HEK293 (cell line): ENCODE data around the gene ZNF608.

Experiments used
- BCL11A ChIP-seq: fragments of 450-650 bp; formaldehyde crosslinking; IDR thresholded peaks from 2 replicates; pipeline ENCODE4 v1.5.1; 2016; ENCODE audit warnings: low read depth, missing biosample characterization, missing genetic modification characterization
- FEZF1 ChIP-seq: fragments of 450-650 bp; formaldehyde crosslinking; IDR thresholded peaks from 2 replicates; pipeline ENCODE4 v1.5.1; 2016; ENCODE audit warnings: missing biosample characterization, missing genetic modification characterization
- HOXD13 ChIP-seq: sonication (generic); formaldehyde crosslinking; IDR thresholded peaks from 2 replicates; pipeline ENCODE4 v1.8.0; 2022; ENCODE audit warnings: missing genetic modification reagents, borderline replicate concordance
- IKZF3 ChIP-seq: fragments of 450-650 bp; IDR thresholded peaks from 2 replicates; pipeline ENCODE4 v1.5.0; 2018; ENCODE audit warnings: missing biosample characterization, mild to moderate bottlenecking, missing genetic modification characterization, moderate library complexity
- KLF1 ChIP-seq: fragments of 450-650 bp; formaldehyde crosslinking; IDR thresholded peaks from 2 replicates; pipeline ENCODE4 v1.5.1; 2016; ENCODE audit warnings: missing biosample characterization, missing genetic modification characterization
- RBAK ChIP-seq: fragments of 450-650 bp; formaldehyde crosslinking; IDR thresholded peaks from 2 replicates; pipeline ENCODE4 v1.5.1; 2016; ENCODE audit warnings: missing biosample characterization, missing genetic modification characterization
- SETDB1 ChIP-seq: IDR thresholded peaks from one replicate; pipeline ENCODE4 v1.6.1; 2017; ENCODE audit warnings: mild to moderate bottlenecking, low read length, moderate library complexity, mixed read lengths; ENCODE audit not compliant: insufficient read length
- SP7 ChIP-seq: fragments of 450-650 bp; formaldehyde crosslinking; IDR thresholded peaks from 2 replicates; pipeline ENCODE4 v1.5.1; 2016; ENCODE audit warnings: missing biosample characterization, missing genetic modification characterization
- TCF7L2 ChIP-seq: IDR thresholded peaks from 2 replicates; pipeline ENCODE4 v1.6.1; 2011; ENCODE audit warnings: low read depth, mild to moderate bottlenecking, inconsistent platforms, low read length, moderate library complexity, borderline replicate concordance
- TRIM28 ChIP-seq: IDR thresholded peaks from 2 replicates; pipeline ENCODE4 v1.6.1; 2011; ENCODE audit warnings: low read length, control low read depth, borderline replicate concordance
- WT1 ChIP-seq: fragments of 450-650 bp; formaldehyde crosslinking; IDR thresholded peaks from 2 replicates; pipeline ENCODE4 v1.5.1; 2016; ENCODE audit warnings: missing biosample characterization, missing genetic modification characterization
- YY1 ChIP-seq: fragments of 450-650 bp; formaldehyde crosslinking; IDR thresholded peaks from 2 replicates; pipeline ENCODE4 v1.5.1; 2018; ENCODE audit warnings: missing biosample characterization, missing genetic modification characterization
- ZFP69B ChIP-seq: fragments of 450-650 bp; formaldehyde crosslinking; IDR thresholded peaks from 2 replicates; pipeline ENCODE4 v1.5.1; 2016; ENCODE audit warnings: missing biosample characterization, missing genetic modification characterization
- ZNF10 ChIP-seq: fragments of 450-650 bp; formaldehyde crosslinking; IDR thresholded peaks from 2 replicates; pipeline ENCODE4 v1.5.1; 2017; ENCODE audit warnings: missing biosample characterization, missing genetic modification characterization
- ZNF112 ChIP-seq: fragments of 450-650 bp; formaldehyde crosslinking; IDR thresholded peaks from 2 replicates; pipeline ENCODE4 v1.5.0; 2017; ENCODE audit warnings: missing biosample characterization, missing genetic modification characterization
- ZNF132 ChIP-seq: fragments of 450-650 bp; formaldehyde crosslinking; IDR thresholded peaks from 2 replicates; pipeline ENCODE4 v1.5.1; 2017; ENCODE audit warnings: missing biosample characterization, missing genetic modification characterization, borderline replicate concordance
- ZNF146 ChIP-seq: fragments of 450-650 bp; formaldehyde crosslinking; IDR thresholded peaks from 2 replicates; pipeline ENCODE4 v1.5.1; 2016; ENCODE audit warnings: missing biosample characterization, missing genetic modification characterization
- ZNF169 ChIP-seq: fragments of 450-650 bp; formaldehyde crosslinking; IDR thresholded peaks from 2 replicates; pipeline ENCODE4 v1.5.1; 2016; ENCODE audit warnings: missing biosample characterization, missing genetic modification characterization
- ZNF174 ChIP-seq: fragments of 450-650 bp; formaldehyde crosslinking; IDR thresholded peaks from 2 replicates; pipeline ENCODE4 v1.5.0; 2017; ENCODE audit warnings: missing biosample characterization, mild to moderate bottlenecking, missing genetic modification characterization
- ZNF175 ChIP-seq: fragments of 450-650 bp; formaldehyde crosslinking; IDR thresholded peaks from 2 replicates; pipeline ENCODE4 v1.5.1; 2016; ENCODE audit warnings: missing biosample characterization, missing genetic modification characterization
- ZNF211 ChIP-seq: fragments of 450-650 bp; formaldehyde crosslinking; IDR thresholded peaks from 2 replicates; pipeline ENCODE4 v1.5.1; 2016; ENCODE audit warnings: low read depth, missing biosample characterization, missing genetic modification characterization
- ZNF214 ChIP-seq: fragments of 450-650 bp; formaldehyde crosslinking; IDR thresholded peaks from 2 replicates; pipeline ENCODE4 v1.5.1; 2017; ENCODE audit warnings: missing biosample characterization, mild to moderate bottlenecking, missing genetic modification characterization, borderline replicate concordance
- ZNF239 ChIP-seq: fragments of 450-650 bp; formaldehyde crosslinking; IDR thresholded peaks from 2 replicates; pipeline ENCODE4 v1.5.1; 2016; ENCODE audit warnings: missing biosample characterization, missing genetic modification characterization
- ZNF311 ChIP-seq: fragments of 450-650 bp; formaldehyde crosslinking; IDR thresholded peaks from 2 replicates; pipeline ENCODE4 v1.5.1; 2017; ENCODE audit warnings: missing biosample characterization, missing genetic modification characterization, borderline replicate concordance
- ZNF335 ChIP-seq: fragments of 450-650 bp; formaldehyde crosslinking; conservative IDR thresholded peaks from 2 replicates; pipeline ENCODE4 v1.5.1; 2016; ENCODE audit warnings: missing biosample characterization, missing genetic modification characterization
- ZNF404 ChIP-seq: fragments of 450-650 bp; formaldehyde crosslinking; IDR thresholded peaks from 2 replicates; pipeline ENCODE4 v1.5.1; 2017; ENCODE audit warnings: missing biosample characterization, missing genetic modification characterization
- ZNF513 ChIP-seq: fragments of 450-650 bp; IDR thresholded peaks from 2 replicates; pipeline ENCODE4 v1.5.1; 2018; ENCODE audit warnings: missing biosample characterization, missing genetic modification characterization
- ZNF549 ChIP-seq: fragments of 450-650 bp; IDR thresholded peaks from 2 replicates; pipeline ENCODE4 v1.5.1; 2018; ENCODE audit warnings: missing biosample characterization, missing genetic modification characterization, mild to moderate bottlenecking, inconsistent platforms, moderate library complexity
- ZNF560 ChIP-seq: fragments of 450-650 bp; formaldehyde crosslinking; IDR thresholded peaks from 2 replicates; pipeline ENCODE4 v1.5.1; 2017; ENCODE audit warnings: missing biosample characterization, missing genetic modification characterization, borderline replicate concordance
- ZNF561 ChIP-seq: fragments of 450-650 bp; IDR thresholded peaks from 2 replicates; pipeline ENCODE4 v1.5.1; 2018; ENCODE audit warnings: missing biosample characterization, missing genetic modification characterization, borderline replicate concordance
- ZNF600 ChIP-seq: fragments of 450-650 bp; formaldehyde crosslinking; IDR thresholded peaks from 2 replicates; pipeline ENCODE4 v1.5.1; 2016; ENCODE audit warnings: missing biosample characterization, missing genetic modification characterization
- ZNF654 ChIP-seq: fragments of 450-650 bp; formaldehyde crosslinking; IDR thresholded peaks from 2 replicates; pipeline ENCODE4 v1.5.1; 2016; ENCODE audit warnings: low read depth, missing biosample characterization, missing genetic modification characterization
- ZNF658 ChIP-seq: fragments of 450-650 bp; formaldehyde crosslinking; IDR thresholded peaks from 2 replicates; pipeline ENCODE4; 2016; ENCODE audit warnings: missing biosample characterization, missing genetic modification characterization
- ZNF785 ChIP-seq: fragments of 450-650 bp; formaldehyde crosslinking; IDR thresholded peaks from 2 replicates; pipeline ENCODE4 v1.5.1; 2016; ENCODE audit warnings: missing biosample characterization, missing genetic modification characterization
- ZNF791 ChIP-seq: fragments of 450-650 bp; formaldehyde crosslinking; IDR thresholded peaks from 2 replicates; pipeline ENCODE4 v1.5.1; 2016; ENCODE audit warnings: missing biosample characterization, missing genetic modification characterization
- ZNF837 ChIP-seq: fragments of 450-650 bp; formaldehyde crosslinking; IDR thresholded peaks from 2 replicates; pipeline ENCODE4 v1.5.1; 2016; ENCODE audit warnings: missing biosample characterization, missing genetic modification characterization
- ZNF843 ChIP-seq: fragments of 450-650 bp; formaldehyde crosslinking; IDR thresholded peaks from 2 replicates; pipeline ENCODE4 v1.5.1; 2016; ENCODE audit warnings: missing biosample characterization, missing genetic modification characterization
- TF ChIP-seq, protein P1 (sequence below): fragments of 450-650 bp; formaldehyde crosslinking; IDR thresholded peaks from 2 replicates; pipeline ENCODE4 v1.5.1; 2017; ENCODE audit warnings: missing biosample characterization, mild to moderate bottlenecking, missing genetic modification characterization, moderate library complexity
- TF ChIP-seq, protein P2 (sequence below): fragments of 450-650 bp; formaldehyde crosslinking; IDR thresholded peaks from 2 replicates; pipeline ENCODE4 v1.5.1; 2016; ENCODE audit warnings: missing biosample characterization, missing genetic modification characterization

Gene ZNF608

DNA sequence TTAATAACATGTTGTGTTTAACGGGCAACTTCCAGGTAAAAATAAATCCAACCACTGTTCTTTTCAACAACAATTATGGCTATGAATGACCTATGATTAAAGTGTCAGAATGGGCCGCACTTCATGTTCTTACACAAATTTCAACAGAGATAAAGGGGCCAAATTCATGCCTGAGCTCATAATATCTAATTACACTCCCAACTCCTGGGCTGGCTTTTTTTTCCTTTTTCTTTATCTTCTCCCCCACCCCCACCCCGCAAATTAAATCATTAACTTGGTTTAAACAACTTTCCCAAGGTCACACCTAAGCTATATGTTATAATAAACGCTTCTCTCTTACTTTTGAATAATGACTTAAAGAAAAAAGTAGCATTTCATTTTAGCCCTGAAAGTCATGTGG lies 25.8 kb downstream of the ZNF608 start (continued):
- TF ChIP-seq ZNF174 (no peak), ZNF311 (no peak), ZNF549 (tag by site-specific recombination) (no peak), ZNF404 (tag by site-specific recombination) (no peak), ZNF169 (no peak), ZNF112 (no peak), TCF7L2 (no peak), ZNF791 (tag by site-specific recombination) (no peak), ZNF132 (tag by site-specific recombination) (no peak), ZNF239 (tag by site-specific recombination) (no peak), TRIM28 (no peak), ZFP69B (tag by site-specific recombination) (no peak), ZNF654 (tag by site-specific recombination) (no peak), ZNF175 (tag by site-specific recombination) (no peak), ZNF785 (tag by site-specific recombination) (no peak), ZNF10 (tag by site-specific recombination) (no peak), ZNF560 (tag by site-specific recombination) (no peak), YY1 (tag by site-specific recombination) (0 out of 2 replicates have a peak, but pooled peaks have one; percentile 7), ZNF561 (no peak), KLF1 (tag by site-specific recombination) (no peak), ZNF214 (no peak), ZNF335 (tag by site-specific recombination) (no peak; the same call in 1 of the 2 replicates), ZNF843 (tag by site-specific recombination) (peak; percentile 43; the same call in 1 of the 2 replicates), ZNF600 (tag by site-specific recombination) (peak; percentile 24; the same call in 1 of the 2 replicates), SETDB1 (no peak), ZNF211 (tag by site-specific recombination) (no peak), ZNF837 (tag by site-specific recombination) (no peak), FEZF1 (tag by site-specific recombination) (peak; percentile 73), IKZF3 (tag by site-specific recombination) (0 out of 2 replicates have a peak, but pooled peaks have one; percentile 45), WT1 (tag by site-specific recombination) (0 out of 2 replicates have a peak, but pooled peaks have one; percentile 23), HOXD13 (CRISPR knock-in tag) (no peak), ZNF146 (no peak), BCL11A (tag by site-specific recombination) (no peak), SP7 (tag by site-specific recombination) (peak; percentile 98), ZNF658 (tag by site-specific recombination) (no peak), ZNF513 (no peak), RBAK (tag by site-specific recombination) (no peak)
- TF ChIP-seq, protein P1, sequence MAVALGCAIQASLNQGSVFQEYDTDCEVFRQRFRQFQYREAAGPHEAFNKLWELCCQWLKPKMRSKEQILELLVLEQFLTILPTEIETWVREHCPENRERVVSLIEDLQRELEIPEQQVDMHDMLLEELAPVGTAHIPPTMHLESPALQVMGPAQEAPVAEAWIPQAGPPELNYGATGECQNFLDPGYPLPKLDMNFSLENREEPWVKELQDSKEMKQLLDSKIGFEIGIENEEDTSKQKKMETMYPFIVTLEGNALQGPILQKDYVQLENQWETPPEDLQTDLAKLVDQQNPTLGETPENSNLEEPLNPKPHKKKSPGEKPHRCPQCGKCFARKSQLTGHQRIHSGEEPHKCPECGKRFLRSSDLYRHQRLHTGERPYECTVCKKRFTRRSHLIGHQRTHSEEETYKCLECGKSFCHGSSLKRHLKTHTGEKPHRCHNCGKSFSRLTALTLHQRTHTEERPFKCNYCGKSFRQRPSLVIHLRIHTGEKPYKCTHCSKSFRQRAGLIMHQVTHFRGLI (tag by site-specific recombination), result 0 out of 2 replicates have a peak, but pooled peaks have one; percentile 12
- TF ChIP-seq, protein P2, sequence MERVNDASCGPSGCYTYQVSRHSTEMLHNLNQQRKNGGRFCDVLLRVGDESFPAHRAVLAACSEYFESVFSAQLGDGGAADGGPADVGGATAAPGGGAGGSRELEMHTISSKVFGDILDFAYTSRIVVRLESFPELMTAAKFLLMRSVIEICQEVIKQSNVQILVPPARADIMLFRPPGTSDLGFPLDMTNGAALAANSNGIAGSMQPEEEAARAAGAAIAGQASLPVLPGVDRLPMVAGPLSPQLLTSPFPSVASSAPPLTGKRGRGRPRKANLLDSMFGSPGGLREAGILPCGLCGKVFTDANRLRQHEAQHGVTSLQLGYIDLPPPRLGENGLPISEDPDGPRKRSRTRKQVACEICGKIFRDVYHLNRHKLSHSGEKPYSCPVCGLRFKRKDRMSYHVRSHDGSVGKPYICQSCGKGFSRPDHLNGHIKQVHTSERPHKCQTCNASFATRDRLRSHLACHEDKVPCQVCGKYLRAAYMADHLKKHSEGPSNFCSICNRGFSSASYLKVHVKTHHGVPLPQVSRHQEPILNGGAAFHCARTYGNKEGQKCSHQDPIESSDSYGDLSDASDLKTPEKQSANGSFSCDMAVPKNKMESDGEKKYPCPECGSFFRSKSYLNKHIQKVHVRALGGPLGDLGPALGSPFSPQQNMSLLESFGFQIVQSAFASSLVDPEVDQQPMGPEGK (tag by site-specific recombination), result no peak; the same call in 1 of the 2 replicates
